GM12891 (cell line): Measurements from ENCODE around the gene EGF.

Experiments used
- POLR2A ChIP-seq: IDR thresholded peaks from 2 replicates; pipeline ENCODE4 v1.6.1; 2011; ENCODE audit warnings: low read depth, low read length, control low read depth
- POLR2AphosphoS5 ChIP-seq: IDR thresholded peaks from 2 replicates; pipeline ENCODE4 v1.6.1; 2011; ENCODE audit warnings: low read depth, low read length, control low read depth
- POU2F2 ChIP-seq: IDR thresholded peaks from 2 replicates; pipeline ENCODE4 v1.6.1; 2011; ENCODE audit warnings: low read depth, mild to moderate bottlenecking, control low read depth, low read length, moderate library complexity
- SPI1 ChIP-seq: IDR thresholded peaks from 2 replicates; pipeline ENCODE4 v1.6.1; 2011; ENCODE audit warnings: low read depth, low read length, control low read depth
- TAF1 ChIP-seq: IDR thresholded peaks from 2 replicates; pipeline ENCODE4 v1.6.1; 2011; ENCODE audit warnings: low read depth, low read length, control low read depth

GRCh38 chr4:109915385-109916026 is 2.8 kb downstream of the EGF start:
- TF ChIP-seq POLR2A (no peak), POLR2AphosphoS5 (no peak), TAF1 (no peak), POU2F2 (no peak), SPI1 (no peak)
